GM20000 (cell line): ENCODE data around the gene KRT15.
"Not testable (repeated sequence)": the region's sequence is repeated elsewhere in the genome, so short reads cannot be mapped to it uniquely, and the experiment has no call there.

Source experiments
- DNase-seq: peaks from one replicate; pipeline ENCODE4 v3.0.0; 2012; ENCODE audit warnings: low spot score
- CTCF ChIP-seq: IDR thresholded peaks from 2 replicates; pipeline ENCODE4 v1.5.1; 2012; ENCODE audit warnings: mild to moderate bottlenecking, control low read depth; ENCODE audit errors: extremely low read depth, missing control alignments

The KRT15 gene

DNA sequence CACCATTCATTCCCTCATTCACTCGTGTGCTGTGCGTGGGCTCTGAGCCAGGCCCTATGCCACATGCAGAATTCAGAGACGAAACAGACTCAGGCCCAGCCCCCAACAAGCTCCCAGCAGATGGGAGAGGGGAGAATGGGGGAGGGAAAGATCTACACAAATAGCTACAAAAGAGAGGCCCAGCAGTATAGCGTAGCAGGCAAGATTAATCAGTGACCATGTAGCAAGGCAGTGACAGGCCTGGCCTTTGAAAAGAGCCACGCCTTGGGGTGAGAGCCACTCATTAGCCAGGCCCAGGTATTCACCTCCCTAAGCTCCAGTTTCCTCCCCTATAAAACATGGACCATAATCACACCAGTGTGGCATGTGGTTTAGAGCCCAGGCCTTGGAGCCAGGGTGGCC is 25.8 kb upstream of the KRT15 start:
- no peak for TF ChIP-seq CTCF
- no peak for DNase-seq

DNA sequence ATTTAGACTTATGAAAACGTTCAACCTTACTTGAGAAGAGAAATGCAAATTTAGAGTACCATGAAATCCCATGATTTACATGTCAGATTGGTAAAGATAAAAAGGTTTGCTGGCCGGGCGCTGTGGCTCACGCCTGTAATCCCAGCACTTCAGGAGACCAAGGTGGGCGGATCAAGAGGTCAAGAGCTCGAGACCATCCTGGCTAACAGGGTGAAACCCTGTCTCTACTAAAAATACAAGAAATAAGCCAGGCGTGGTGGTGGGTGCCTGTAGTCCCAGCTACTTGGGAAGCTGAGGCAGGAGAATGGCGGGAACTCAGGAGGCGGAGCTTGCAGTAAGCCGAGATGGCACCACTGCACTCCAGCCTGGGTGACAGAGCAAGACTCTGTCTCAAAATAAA is 24.1 kb upstream of the KRT15 start:
- not testable (repeated sequence) for DNase-seq

GRCh38 chr17:41542357-41542756 is 23.7 kb upstream of the KRT15 start:
- DNase-seq, result no peak
- TF ChIP-seq CTCF, result no peak

GRCh38 chr17:41540921-41541625 is 22.4 kb upstream of the KRT15 start:
- DNase-seq, result no peak
- TF ChIP-seq CTCF, result no peak

- TF ChIP-seq CTCF, result no peak
- DNase-seq, result no peak
Measured at GRCh38 chr17:41539979-41540701, 21.4 kb upstream of the KRT15 start.

GRCh38 chr17:41539071-41539492 is 20.4 kb upstream of the KRT15 start:
- no peak for TF ChIP-seq CTCF
- no peak for DNase-seq

GRCh38 chr17:41538565-41538991 is 19.9 kb upstream of the KRT15 start:
- no peak for DNase-seq

More at GRCh38 chr17:41538565-41538991, 19.9 kb upstream of the KRT15 start:
- no peak for TF ChIP-seq CTCF
